ENCODE measurements around the gene SLC39A12. TPM values are rescaled to one million over a fixed set of nuclear protein-coding genes. Genes with fewer than 3 reads are reported as not detected.

The SLC39A12 gene
- total RNA-seq, 1 experiment from 2014 or later, result not detected

GRCh38 chr10:17993361-17993760, 41.6 kb downstream of the SLC39A12 start:
- no peaks in the 10 kb centered on the region for H3K36me3 Mint-ChIP-seq
- DNase-seq (ENCODE audit: low spot score), result no peak
- peaks cover 12% of the 10 kb centered on the region for H3K4me1 Mint-ChIP-seq
- ATAC-seq, result no peak
- POLR2A ChIA-PET, result no interaction called here
- TF ChIP-seq NR3C1 (CRISPR knock-in tag; conservative IDR thresholded peaks at IDR 0.05; ENCODE audit: low read depth) (no peak), TEAD1 (CRISPR knock-in tag; IDR thresholded peaks at IDR 0.05) (no peak)
- no peak overlapping the region for H3K4me3 Mint-ChIP-seq
- CTCF ChIA-PET, result no interaction called here
- no peaks in the 10 kb centered on the region for H3K9me3 Mint-ChIP-seq
- no peaks in the 10 kb centered on the region for H3K27me3 Mint-ChIP-seq (ENCODE audit: low read depth)
- H3K27ac Mint-ChIP-seq, result no peak overlapping the region

GRCh38 chr10:18000601-18001000, 48.9 kb downstream of the SLC39A12 start:
- no peaks in the 10 kb centered on the region for H3K27me3 Mint-ChIP-seq (ENCODE audit: low read depth)
- ChIA-PET POLR2A (no interaction called here), CTCF (no interaction called here)
- TF ChIP-seq IRF1 (CRISPR knock-in tag; IDR thresholded peaks at IDR 0.05) (no peak), ATF6 (CRISPR knock-in tag; IDR thresholded peaks at IDR 0.05) (no peak), GRHL2 (CRISPR knock-in tag; IDR thresholded peaks at IDR 0.05; ENCODE audit: insufficient replicate concordance, severe bottlenecking) (no peak), PRDM15 (CRISPR knock-in tag; IDR thresholded peaks at IDR 0.05) (no peak), SMAD3 (CRISPR knock-in tag; IDR thresholded peaks at IDR 0.05; ENCODE audit: borderline replicate concordance) (no peak), FOXP4 (CRISPR knock-in tag; IDR thresholded peaks at IDR 0.05) (no peak), AR (CRISPR knock-in tag; IDR thresholded peaks at IDR 0.05) (no peak), ZNF532 (CRISPR knock-in tag; IDR thresholded peaks at IDR 0.05; ENCODE audit: borderline replicate concordance) (no peak), ZNF232 (CRISPR knock-in tag; IDR thresholded peaks at IDR 0.05) (no peak), ZNF219 (CRISPR knock-in tag; IDR thresholded peaks at IDR 0.05; ENCODE audit: borderline replicate concordance) (no peak), ZNF263 (CRISPR knock-in tag; IDR thresholded peaks at IDR 0.05; ENCODE audit: low read depth) (no peak), TEAD4 (CRISPR knock-in tag; IDR thresholded peaks at IDR 0.05) (no peak)
- ATAC-seq (no peak), DNase-seq (ENCODE audit: low spot score) (no peak)
- peaks cover 15% of the 10 kb centered on the region for H3K4me1 Mint-ChIP-seq
- H3K27ac Mint-ChIP-seq, result no peak overlapping the region
- H3K36me3 Mint-ChIP-seq, result no peaks in the 10 kb centered on the region
- no peak overlapping the region for H3K4me3 Mint-ChIP-seq
- no peaks in the 10 kb centered on the region for H3K9me3 Mint-ChIP-seq
